ENCODE data around the gene PSME2. TPM values are rescaled to one million over a fixed set of nuclear protein-coding genes. Genes with fewer than 3 reads are reported as not detected.
A peak's percentile ranks its signal among the peaks of the same experiment; 100 is the strongest.

PSME2 gene
- total RNA-seq, 1 donor: 78.3 TPM

- TF ChIP-seq CTCF (IDR thresholded peaks at IDR 0.05; ENCODE audit: insufficient read depth, low read length): no peak
- no peak overlapping the region for H3K4me3 ChIP-seq (ENCODE audit: low read depth, low read length)
- DNase-seq (ENCODE audit: low read depth): no peak
Measured at GRCh38 chr14:24189460-24189859, 43.0 kb upstream of the PSME2 start.

- TF ChIP-seq CTCF (IDR thresholded peaks at IDR 0.05; ENCODE audit: insufficient read depth, low read length): no peak
- H3K4me3 ChIP-seq (ENCODE audit: low read depth, low read length): no peak overlapping the region
- DNase-seq (ENCODE audit: low read depth): no peak
Measured at GRCh38 chr14:24189059-24189375, 42.6 kb upstream of the PSME2 start.

GRCh38 chr14:24188251-24189058, 42.0 kb upstream of the PSME2 start, which contains the start of gene IPO4:
Gene IPO4, minus strand, starts transcription at chr14:24188816. Its CDS starts 29 bp downstream, at chr14:24188787.
- DNase-seq (ENCODE audit: low read depth): peak; percentile 98
- H3K4me3 ChIP-seq (ENCODE audit: low read depth, low read length): peak within 1 kb of the TSS; percentile 87
- TF ChIP-seq CTCF (IDR thresholded peaks at IDR 0.05; ENCODE audit: insufficient read depth, low read length): no peak

GRCh38 chr14:24187539-24187915, 41.1 kb upstream of the PSME2 start:
- peak overlapping the region; percentile 87 for H3K4me3 ChIP-seq (ENCODE audit: low read depth, low read length)
- no peak for DNase-seq (ENCODE audit: low read depth)
- no peak for TF ChIP-seq CTCF (IDR thresholded peaks at IDR 0.05; ENCODE audit: insufficient read depth, low read length)

GRCh38 chr14:24186831-24187538, 40.6 kb upstream of the PSME2 start:
- DNase-seq (ENCODE audit: low read depth): no peak
- peak overlapping the region; percentile 87 for H3K4me3 ChIP-seq (ENCODE audit: low read depth, low read length)
- TF ChIP-seq CTCF (IDR thresholded peaks at IDR 0.05; ENCODE audit: insufficient read depth, low read length): no peak

GRCh38 chr14:24185741-24186140, 39.3 kb upstream of the PSME2 start:
- no peak for DNase-seq (ENCODE audit: low read depth)
- H3K4me3 ChIP-seq (ENCODE audit: low read depth, low read length): no peak overlapping the region
- TF ChIP-seq CTCF (IDR thresholded peaks at IDR 0.05; ENCODE audit: insufficient read depth, low read length): no peak

Data from fibroblast of the aortic adventitia (primary cell).